Measurements from ENCODE around the gene MYO6. TPM values are rescaled to one million over a fixed set of nuclear protein-coding genes. Genes with fewer than 3 reads are reported as not detected.
A peak's percentile ranks its signal among the peaks of the same experiment; 100 is the strongest.

The MYO6 gene
- total and polyA plus RNA-seq, 2 of the 8 experiments (the other 6 are each of a cell fraction or from before 2014, with no cell fraction given): 8.3 to 21.9 TPM

DNA sequence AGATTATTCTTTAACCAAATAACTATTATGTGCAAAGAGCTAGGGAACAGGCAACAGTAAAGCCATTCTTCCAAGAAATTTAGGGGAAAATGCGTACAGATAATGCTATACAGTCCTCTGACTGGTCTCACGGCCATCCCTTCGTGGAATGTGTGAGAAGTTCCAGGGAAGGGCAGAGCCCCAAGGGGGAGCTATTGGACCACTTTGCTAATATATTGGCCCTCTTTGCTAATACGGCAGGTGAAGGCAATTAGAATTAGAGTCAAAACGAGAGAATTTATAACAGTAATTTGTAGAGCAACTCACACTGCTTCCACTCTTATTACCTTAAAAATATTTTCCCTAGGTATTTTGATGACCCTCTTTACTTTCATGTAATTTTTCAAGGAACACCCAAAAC lies 183.0 kb downstream of the MYO6 start:
- no peak overlapping the region for H2AFZ ChIP-seq (ENCODE audit: low read length)
- H3K9ac ChIP-seq (replicated peaks in 1 of 4; ENCODE audit: extremely low read depth in 1 of 4, low read depth in 3 of 4, low read length in 3 of 4): no peak overlapping the region
- no peak overlapping the region for H2BK5ac ChIP-seq (ENCODE audit: low read depth, low read length)
- H2BK20ac ChIP-seq (ENCODE audit: low read length): no peak overlapping the region
- H2BK15ac ChIP-seq (ENCODE audit: low read length): no peak overlapping the region
- H3K27ac ChIP-seq (ENCODE audit: low read depth, low read length): no peak overlapping the region
- POLR2A ChIA-PET (ENCODE audit: partially characterized antibody): interaction anchor here (1.0 kb wide), 1 partner anchor 235 kb away, joined by 3 read pairs; no protein-coding TSS in a partner anchor
- H3K79me1 ChIP-seq (ENCODE audit: low read depth, low read length): no peaks in the 10 kb centered on the region
- peak in 1 of 2 experiments; percentile 77 for DNase-seq (ENCODE audit: low read depth in 1 of 2, low spot score in 2 of 2)
- H2BK120ac ChIP-seq (replicated peaks; ENCODE audit: low read depth, low read length): no peak overlapping the region
- no peaks in the 10 kb centered on the region for H3K9me3 ChIP-seq (ENCODE audit: insufficient read depth in 2 of 2, low read depth in 1 of 2, low read length in 1 of 2)
- no peak overlapping the region for H3K18ac ChIP-seq (ENCODE audit: extremely low read depth, low read length)
- H4K91ac ChIP-seq (replicated peaks; ENCODE audit: insufficient read length, low read length): no peak overlapping the region
- H3K56ac ChIP-seq (replicated peaks; ENCODE audit: insufficient read length, low read depth, low read length): no peak overlapping the region
- H3K23me2 ChIP-seq (ENCODE audit: low read depth, low read length): no peaks in the 10 kb centered on the region
- H3K36me3 ChIP-seq (ENCODE audit: control insufficient read depth in 2 of 4, insufficient read depth in 4 of 4, low read length in 3 of 4): no peaks in the 10 kb centered on the region
- no peak overlapping the region for H3K4me2 ChIP-seq (ENCODE audit: insufficient read depth in 1 of 2, low read depth in 2 of 2, low read length in 2 of 2)
- no peak overlapping the region for H2BK12ac ChIP-seq (ENCODE audit: low read depth, low read length)
- H3K4me3 ChIP-seq (ENCODE audit: extremely low read depth in 1 of 4, insufficient read depth in 2 of 4, low read depth in 3 of 4, low read length in 4 of 4): no peak overlapping the region
- no peak overlapping the region for H4K8ac ChIP-seq (ENCODE audit: extremely low read depth, insufficient read depth, low read length)
- H4K5ac ChIP-seq (ENCODE audit: insufficient read length, low read depth, low read length): no peak overlapping the region
- CTCF ChIA-PET (ENCODE audit: partially characterized antibody): interaction anchor here (0.6 to 5.7 kb wide), 41 partner anchors 9 to 1530 kb away, joined by 3 to 84 read pairs (median 4); no protein-coding TSS in a partner anchor
- H3K23ac ChIP-seq (ENCODE audit: insufficient read length): no peak overlapping the region
- peaks cover 0 to 2% (median 0%) of the 10 kb centered on the region in 4 experiments; a peak in 2 of 7 replicates for H3K4me1 ChIP-seq (replicated peaks in 1 of 4; ENCODE audit: control insufficient read depth in 3 of 4, insufficient read depth in 4 of 4, low read length in 3 of 4)
- peaks cover 0 to 9% (median 2%) of the 10 kb centered on the region in 4 experiments; a peak in 3 of 7 replicates for H3K27me3 ChIP-seq (replicated peaks in 1 of 4; ENCODE audit: control insufficient read depth in 3 of 4, extremely low read depth in 1 of 4, insufficient read depth in 3 of 4, low read length in 3 of 4)
- H4K20me1 ChIP-seq (replicated peaks in 1 of 2; ENCODE audit: control insufficient read depth in 1 of 2, insufficient read depth in 2 of 2, low read length in 2 of 2): no peaks in the 10 kb centered on the region
- peak; percentile 55 for FAIRE-seq
- H3K14ac ChIP-seq (ENCODE audit: insufficient read length): no peak overlapping the region
- H2AK5ac ChIP-seq (ENCODE audit: low read depth, low read length): no peak overlapping the region
- H3K4ac ChIP-seq (replicated peaks; ENCODE audit: insufficient read length, low read depth, low read length): no peak overlapping the region
- H3K79me2 ChIP-seq (ENCODE audit: control insufficient read depth in 1 of 2, insufficient read depth in 2 of 2, low read length in 2 of 2): no peaks in the 10 kb centered on the region
- WGBS, 2 experiments (ENCODE audit: extremely low coverage in 1 of 2, insufficient coverage in 1 of 2, insufficient read length in 1 of 2, insufficient replicate concordance in 2 of 2, low coverage in 1 of 2, low lambda C conversion rate in 2 of 2, missing lambda C conversion rate in 1 of 2): 44% methylated on average over 5 of the region's 5 CpGs; no CpG with 5 or more reads in 1 of the 2 experiments
- TF ChIP-seq NRF1 (IDR thresholded peaks at IDR 0.05; ENCODE audit: low read depth, low read length) (no peak), TCF12 (IDR thresholded peaks at IDR 0.05; ENCODE audit: low read depth, low read length) (no peak), TBP (IDR thresholded peaks at IDR 0.05; ENCODE audit: low read depth, low read length) (no peak), KDM1A (IDR thresholded peaks at IDR 0.05; ENCODE audit: borderline replicate concordance, low read length) (no peak), BCL11A (IDR thresholded peaks at IDR 0.05; ENCODE audit: low read depth in 2 of 2, low read length in 2 of 2) (no peak), YY1 (IDR thresholded peaks at IDR 0.05; ENCODE audit: low read depth, low read length) (0 out of 2 replicates have a peak, but pooled peaks have one; percentile 27), SP2 (IDR thresholded peaks at IDR 0.05; ENCODE audit: low read length) (no peak), KDM5A (IDR thresholded peaks at IDR 0.05; ENCODE audit: low read length) (no peak), RFX5 (IDR thresholded peaks at IDR 0.05; ENCODE audit: borderline replicate concordance, low read depth, low read length) (no peak), JUND (IDR thresholded peaks at IDR 0.05; ENCODE audit: low read length) (no peak), CREB1 (IDR thresholded peaks at IDR 0.05) (no peak)
- TF ChIP-seq, protein P1, sequence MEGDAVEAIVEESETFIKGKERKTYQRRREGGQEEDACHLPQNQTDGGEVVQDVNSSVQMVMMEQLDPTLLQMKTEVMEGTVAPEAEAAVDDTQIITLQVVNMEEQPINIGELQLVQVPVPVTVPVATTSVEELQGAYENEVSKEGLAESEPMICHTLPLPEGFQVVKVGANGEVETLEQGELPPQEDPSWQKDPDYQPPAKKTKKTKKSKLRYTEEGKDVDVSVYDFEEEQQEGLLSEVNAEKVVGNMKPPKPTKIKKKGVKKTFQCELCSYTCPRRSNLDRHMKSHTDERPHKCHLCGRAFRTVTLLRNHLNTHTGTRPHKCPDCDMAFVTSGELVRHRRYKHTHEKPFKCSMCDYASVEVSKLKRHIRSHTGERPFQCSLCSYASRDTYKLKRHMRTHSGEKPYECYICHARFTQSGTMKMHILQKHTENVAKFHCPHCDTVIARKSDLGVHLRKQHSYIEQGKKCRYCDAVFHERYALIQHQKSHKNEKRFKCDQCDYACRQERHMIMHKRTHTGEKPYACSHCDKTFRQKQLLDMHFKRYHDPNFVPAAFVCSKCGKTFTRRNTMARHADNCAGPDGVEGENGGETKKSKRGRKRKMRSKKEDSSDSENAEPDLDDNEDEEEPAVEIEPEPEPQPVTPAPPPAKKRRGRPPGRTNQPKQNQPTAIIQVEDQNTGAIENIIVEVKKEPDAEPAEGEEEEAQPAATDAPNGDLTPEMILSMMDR (IDR thresholded peaks at IDR 0.05; ENCODE audit: control extremely low read depth in 1 of 3, insufficient read depth in 1 of 3, low read depth in 1 of 3, low read length in 3 of 3): peak; percentile 69 to 88 (median 80)

Data from H1 (cell line).